ENCODE results near the gene APOO.

Gene APOO

DNA sequence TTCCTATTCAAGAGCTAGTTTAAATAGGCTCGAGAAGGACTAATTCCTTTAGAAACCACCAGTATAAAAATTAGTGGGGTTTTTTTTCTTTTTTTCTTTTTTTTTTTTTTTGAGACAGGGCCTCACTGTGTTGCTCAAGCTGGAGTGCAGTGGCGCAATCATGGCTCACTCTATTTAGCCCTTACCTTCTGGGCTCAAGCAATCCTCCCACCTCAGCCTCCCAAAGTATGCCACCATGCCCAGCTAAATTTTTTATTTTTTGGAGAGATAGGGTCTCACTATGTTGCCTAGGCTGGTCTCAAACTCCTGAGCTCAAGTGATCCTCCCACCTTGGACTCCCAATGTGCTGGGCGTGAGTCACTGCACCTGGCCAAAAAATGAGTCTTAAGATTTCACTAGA lies 52.8 kb downstream of the APOO start:
- H3K27me3 ChIP-seq (replicated peaks; ENCODE audit: control insufficient read depth, insufficient read depth, low read length): no peaks in the 10 kb centered on the region
- no peak for TF ChIP-seq CTCF (IDR thresholded peaks at IDR 0.05; ENCODE audit: insufficient read depth, low read length, poor library complexity, severe bottlenecking)
- H3K4me3 ChIP-seq (replicated peaks; ENCODE audit: low read depth, low read length): no peak overlapping the region
- H3K36me3 ChIP-seq (ENCODE audit: control insufficient read depth, insufficient read depth, low read length): no peaks in the 10 kb centered on the region
- no peak for DNase-seq (ENCODE audit: extremely low read depth, insufficient read length)

GRCh38 chrX:23854122-23854521 lies 53.6 kb downstream of the APOO start:
- Histone ChIP-seq H3K4me3 (replicated peaks; ENCODE audit: low read depth, low read length) (no peak overlapping the region), H3K27me3 (replicated peaks; ENCODE audit: control insufficient read depth, insufficient read depth, low read length) (no peaks in the 10 kb centered on the region), H3K36me3 (ENCODE audit: control insufficient read depth, insufficient read depth, low read length) (no peaks in the 10 kb centered on the region)
- no peak for TF ChIP-seq CTCF (IDR thresholded peaks at IDR 0.05; ENCODE audit: insufficient read depth, low read length, poor library complexity, severe bottlenecking)
- DNase-seq (ENCODE audit: extremely low read depth, insufficient read length): no peak

- DNase-seq (ENCODE audit: extremely low read depth, insufficient read length): no peak
- Histone ChIP-seq H3K36me3 (ENCODE audit: control insufficient read depth, insufficient read depth, low read length) (no peaks in the 10 kb centered on the region), H3K27me3 (replicated peaks; ENCODE audit: control insufficient read depth, insufficient read depth, low read length) (no peaks in the 10 kb centered on the region), H3K4me3 (replicated peaks; ENCODE audit: low read depth, low read length) (no peak overlapping the region)
- TF ChIP-seq CTCF (IDR thresholded peaks at IDR 0.05; ENCODE audit: insufficient read depth, low read length, poor library complexity, severe bottlenecking): no peak
Measured at GRCh38 chrX:23851544-23851943, 56.2 kb downstream of the APOO start.

GRCh38 chrX:23849241-23849640 lies 58.5 kb downstream of the APOO start:
- no peak overlapping the region for H3K4me3 ChIP-seq (replicated peaks; ENCODE audit: low read depth, low read length)
- TF ChIP-seq CTCF (IDR thresholded peaks at IDR 0.05; ENCODE audit: insufficient read depth, low read length, poor library complexity, severe bottlenecking): no peak
- no peak for DNase-seq (ENCODE audit: extremely low read depth, insufficient read length)

GRCh38 chrX:23845351-23845817 lies 62.4 kb downstream of the APOO start:
- TF ChIP-seq CTCF (IDR thresholded peaks at IDR 0.05; ENCODE audit: insufficient read depth, low read length, poor library complexity, severe bottlenecking): no peak
- H3K4me3 ChIP-seq (replicated peaks; ENCODE audit: low read depth, low read length): no peak overlapping the region
- H3K36me3 ChIP-seq (ENCODE audit: control insufficient read depth, insufficient read depth, low read length): no peaks in the 10 kb centered on the region
- DNase-seq (ENCODE audit: extremely low read depth, insufficient read length): no peak
- H3K27me3 ChIP-seq (replicated peaks; ENCODE audit: control insufficient read depth, insufficient read depth, low read length): no peaks in the 10 kb centered on the region

More at GRCh38 chrX:23849241-23849640, 58.5 kb downstream of the APOO start:
- Histone ChIP-seq H3K27me3 (replicated peaks; ENCODE audit: control insufficient read depth, insufficient read depth, low read length) (no peaks in the 10 kb centered on the region), H3K36me3 (ENCODE audit: control insufficient read depth, insufficient read depth, low read length) (no peaks in the 10 kb centered on the region)

- no peak for TF ChIP-seq CTCF (IDR thresholded peaks at IDR 0.05; ENCODE audit: insufficient read depth, low read length, poor library complexity, severe bottlenecking)
- no peak for DNase-seq (ENCODE audit: extremely low read depth, insufficient read length)
Measured at GRCh38 chrX:23844502-23845138, 63.1 kb downstream of the APOO start.

More at GRCh38 chrX:23844502-23845138, 63.1 kb downstream of the APOO start:
- no peak overlapping the region for H3K4me3 ChIP-seq (replicated peaks; ENCODE audit: low read depth, low read length)
- H3K27me3 ChIP-seq (replicated peaks; ENCODE audit: control insufficient read depth, insufficient read depth, low read length): no peaks in the 10 kb centered on the region
- no peaks in the 10 kb centered on the region for H3K36me3 ChIP-seq (ENCODE audit: control insufficient read depth, insufficient read depth, low read length)
